ENCODE data around the gene NDUFS6.

The NDUFS6 gene

GRCh38 chr5:1832511-1833250 lies 31.5 kb downstream of the NDUFS6 start:
- no peak overlapping the region for H3K27ac ChIP-seq
- DNase-seq (ENCODE audit: low spot score), result no peak
- TF ChIP-seq CTCF (conservative IDR thresholded peaks at IDR 0.05; ENCODE audit: low read depth), result no peak
- ChIA-PET CTCF (no interaction called here), POLR2A (ENCODE audit: low non-redundant PET) (no interaction called here)

GRCh38 chr5:1833264-1834021 lies 32.2 kb downstream of the NDUFS6 start:
- no peak for DNase-seq (ENCODE audit: low spot score)
- ChIA-PET POLR2A (ENCODE audit: low non-redundant PET) (no interaction called here), CTCF (no interaction called here)
- H3K27ac ChIP-seq, result no peak overlapping the region
- no peak for TF ChIP-seq CTCF (conservative IDR thresholded peaks at IDR 0.05; ENCODE audit: low read depth)

GRCh38 chr5:1834022-1834551 lies 32.9 kb downstream of the NDUFS6 start:
- DNase-seq (ENCODE audit: low spot score), result no peak
- H3K27ac ChIP-seq, result no peak overlapping the region
- ChIA-PET POLR2A (ENCODE audit: low non-redundant PET) (no interaction called here), CTCF (interaction anchor here (0.7 kb wide), 1 partner anchor 1234 kb away, joined by 3 read pairs; no protein-coding TSS in a partner anchor)
- no peak for TF ChIP-seq CTCF (conservative IDR thresholded peaks at IDR 0.05; ENCODE audit: low read depth)

- CTCF ChIA-PET, result interaction anchor here (0.7 kb wide), 1 partner anchor 1234 kb away, joined by 3 read pairs; no protein-coding TSS in a partner anchor
- POLR2A ChIA-PET (ENCODE audit: low non-redundant PET), result no interaction called here
- TF ChIP-seq CTCF (conservative IDR thresholded peaks at IDR 0.05; ENCODE audit: low read depth), result no peak
- no peak overlapping the region for H3K27ac ChIP-seq
- DNase-seq (ENCODE audit: low spot score), result no peak
These were observed 33.7 kb downstream of the NDUFS6 start for GRCh38 chr5:1834721-1835429.

GRCh38 chr5:1835431-1835830 lies 34.2 kb downstream of the NDUFS6 start:
- ChIA-PET CTCF (no interaction called here), POLR2A (ENCODE audit: low non-redundant PET) (no interaction called here)
- TF ChIP-seq CTCF (conservative IDR thresholded peaks at IDR 0.05; ENCODE audit: low read depth), result no peak

GRCh38 chr5:1836176-1836890 lies 35.1 kb downstream of the NDUFS6 start:
- ChIA-PET POLR2A (ENCODE audit: low non-redundant PET) (no interaction called here), CTCF (no interaction called here)
- TF ChIP-seq CTCF (conservative IDR thresholded peaks at IDR 0.05; ENCODE audit: low read depth), result no peak
- H3K27ac ChIP-seq, result no peak overlapping the region
- DNase-seq (ENCODE audit: low spot score), result no peak

More at GRCh38 chr5:1835431-1835830, 34.2 kb downstream of the NDUFS6 start:
- DNase-seq (ENCODE audit: low spot score), result no peak
- H3K27ac ChIP-seq, result no peak overlapping the region
